Fibroblast of the aortic adventitia (primary cell): ENCODE measurements around the gene FBF1. TPM values are rescaled to one million over a fixed set of nuclear protein-coding genes. Genes with fewer than 3 reads are reported as not detected.
A peak's percentile ranks its signal among the peaks of the same experiment; 100 is the strongest.

Source experiments
- DNase-seq: peaks from one replicate; pipeline ENCODE4 v3.0.0-alpha.2; 2010; ENCODE audit warnings: low read depth
- H3K4me3 ChIP-seq: 2 replicates; pipeline ENCODE4 v1.5.1; 2011; ENCODE audit warnings: low read depth, mild to moderate bottlenecking, control low read depth, low read length, moderate library complexity
- CTCF ChIP-seq: IDR thresholded peaks from 2 replicates; pipeline ENCODE4 v1.5.1; 2011; ENCODE audit warnings: mild to moderate bottlenecking, low read length, control low read depth, inconsistent platforms; ENCODE audit not compliant: insufficient read depth
- total RNA-seq: library from RNA; depleted of rRNA; stranded (reverse); fragments of >200 nt; gene quantifications from 2 replicates; pipeline ENCODE4 v1.2.3, GENCODE V29; 2012; ENCODE audit warnings: low replicate concordance

FBF1 gene
- total RNA-seq, 1 donor: 14.1 TPM

- peak; percentile 7 for DNase-seq
- TF ChIP-seq CTCF: peak; percentile 27
Observed at GRCh38 chr17:75927286-75927922, 13.4 kb downstream of the FBF1 start.

GRCh38 chr17:75926456-75926855 is 14.4 kb downstream of the FBF1 start:
- TF ChIP-seq CTCF: no peak
- DNase-seq: no peak
- H3K4me3 ChIP-seq: no peak overlapping the region

More at GRCh38 chr17:75927286-75927922, 13.4 kb downstream of the FBF1 start:
- H3K4me3 ChIP-seq: no peak overlapping the region

- no peak for DNase-seq
- no peak for TF ChIP-seq CTCF
Observed at GRCh38 chr17:75925912-75926311, 14.9 kb downstream of the FBF1 start.

GRCh38 chr17:75925103-75925502 is 15.7 kb downstream of the FBF1 start:
- no peak for DNase-seq
- no peak for TF ChIP-seq CTCF
- no peak overlapping the region for H3K4me3 ChIP-seq

More at GRCh38 chr17:75925912-75926311, 14.9 kb downstream of the FBF1 start:
- H3K4me3 ChIP-seq: no peak overlapping the region

GRCh38 chr17:75922963-75923874 is 17.6 kb downstream of the FBF1 start:
- no peak overlapping the region for H3K4me3 ChIP-seq
- no peak for TF ChIP-seq CTCF
- DNase-seq: no peak

GRCh38 chr17:75922173-75922961 is 18.5 kb downstream of the FBF1 start:
- TF ChIP-seq CTCF: no peak
- no peak for DNase-seq
- no peak overlapping the region for H3K4me3 ChIP-seq
